GM23248 (cell line): ENCODE results near the gene ZNF736. TPM values are rescaled to one million over a fixed set of nuclear protein-coding genes. Genes with fewer than 3 reads are reported as not detected.

Experiments
- DNase-seq: peaks from one replicate; pipeline ENCODE4 v3.0.0-alpha.2; 2015
- H2AFZ ChIP-seq: fragments of 200-600 bp; sonication (generic); 2 replicates; pipeline ENCODE4 v1.6.1; 2016; ENCODE audit warnings: antibody characterized with exemption
- H3F3A ChIP-seq: fragments of 200-600 bp; sonication (generic); 2 replicates; pipeline ENCODE4 v1.6.1; 2016; ENCODE audit warnings: mild to moderate bottlenecking, antibody characterized with exemption, mixed run types; ENCODE audit not compliant: insufficient read depth
- H3K27ac ChIP-seq: fragments of 200-600 bp; sonication (generic); 2 replicates; pipeline ENCODE4 v1.5.1; 2016; ENCODE audit warnings: mild to moderate bottlenecking
- H3K27me3 ChIP-seq: fragments of 200-600 bp; sonication (generic); replicated peaks from 2 replicates; pipeline ENCODE4 v1.6.1; 2016; ENCODE audit warnings: mild to moderate bottlenecking; ENCODE audit not compliant: insufficient read depth
- H3K36me3 ChIP-seq: fragments of 200-600 bp; sonication (generic); 2 replicates; pipeline ENCODE4 v1.6.1; 2016; ENCODE audit warnings: low read depth, mild to moderate bottlenecking
- H3K4me1 ChIP-seq: fragments of 200-600 bp; sonication (generic); 2 replicates; pipeline ENCODE4 v1.6.1; 2016; ENCODE audit warnings: mild to moderate bottlenecking; ENCODE audit not compliant: insufficient read depth
- H3K4me2 ChIP-seq: fragments of 200-600 bp; sonication (generic); one replicate; pipeline ENCODE4 v1.6.1; 2016; ENCODE audit warnings: mild to moderate bottlenecking; ENCODE audit not compliant: unreplicated experiment
- H3K4me3 ChIP-seq: fragments of 200-600 bp; sonication (generic); 2 replicates; pipeline ENCODE4 v1.5.1; 2016; ENCODE audit warnings: mild to moderate bottlenecking
- H3K79me2 ChIP-seq: fragments of 200-600 bp; sonication (generic); 2 replicates; pipeline ENCODE4 v1.6.1; 2016; ENCODE audit warnings: mild to moderate bottlenecking; ENCODE audit not compliant: insufficient read depth
- H3K9ac ChIP-seq: fragments of 200-600 bp; sonication (generic); 2 replicates; pipeline ENCODE4 v1.6.1; 2016; ENCODE audit warnings: mild to moderate bottlenecking
- H3K9me2 ChIP-seq: fragments of 200-600 bp; sonication (generic); 2 replicates; pipeline ENCODE4 v1.6.1; 2016; ENCODE audit warnings: mixed run types, mild to moderate bottlenecking, moderate library complexity; ENCODE audit not compliant: insufficient read depth
- H3K9me3 ChIP-seq: fragments of 200-600 bp; sonication (generic); one replicate; pipeline ENCODE4 v1.6.1; 2017; ENCODE audit warnings: low read depth
- H4K20me1 ChIP-seq: fragments of 200-600 bp; sonication (generic); 2 replicates; pipeline ENCODE4 v1.6.0; 2016; ENCODE audit not compliant: insufficient read depth
- EZH2 ChIP-seq: fragments of 200-600 bp; sonication (generic); IDR thresholded peaks from 2 replicates; pipeline ENCODE4 v1.6.1; 2018; ENCODE audit warnings: antibody characterized with exemption, mild to moderate bottlenecking; ENCODE audit not compliant: insufficient read depth, poor library complexity, severe bottlenecking
- EZH2phosphoT487 ChIP-seq: fragments of 200-600 bp; sonication (generic); IDR thresholded peaks from 2 replicates; pipeline ENCODE4 v1.6.1; 2018; ENCODE audit warnings: antibody characterized with exemption, moderate library complexity, mild to moderate bottlenecking, low read depth; ENCODE audit not compliant: insufficient read depth
- WGBS, 2 experiments: methylation state at CpG; one replicate each; pipeline ENCODE4 v1.1.6; 2015 to 2017; ENCODE audit warnings: low lambda C conversion rate in 2 of 2, low coverage in 1 of 2; ENCODE audit errors: missing lambda C conversion rate in 2 of 2; 5-methylcytosine and 5-hydroxymethylcytosine counted together
- in situ Hi-C: fragments of 300-500 bp; cut with MboI; formaldehyde crosslinking; loops from 2 replicates; pipeline ENCODE4 v1.15.0; 2020
- polyA plus RNA-seq: library from polyadenylated mRNA; unstranded; fragments of >200 nt; fragmentation: Nextera tagmentation; extraction: Ambion mirVana; gene quantifications from 2 replicates; pipeline ENCODE4 v1.2.1, GENCODE V29; 2016
- total RNA-seq: library from RNA; depleted of rRNA; stranded (reverse); fragments of >200 nt; shearing (Covaris generic); gene quantifications from 2 replicates; pipeline ENCODE4 v1.2.3, GENCODE V29; 2014

ZNF736 gene
- total and polyA plus RNA-seq, 2 experiments from 2014 or later: 3.3 to 4.9 TPM

GRCh38 chr7:64300641-64301405 lies 12.9 kb upstream of the ZNF736 start:
- Histone ChIP-seq H3F3A (no peaks in the 10 kb centered on the region), H3K4me2 (no peak overlapping the region), H3K9ac (no peak overlapping the region), H4K20me1 (no peaks in the 10 kb centered on the region), H3K79me2 (no peaks in the 10 kb centered on the region), H3K9me2 (no peaks in the 10 kb centered on the region), H3K27ac (no peak overlapping the region), H3K36me3 (no peaks in the 10 kb centered on the region), H3K4me1 (peaks cover under 1% of the 10 kb centered on the region; the same call in 1 of the 2 replicates), H3K27me3 (no peaks in the 10 kb centered on the region), H3K4me3 (no peak overlapping the region), H3K9me3 (no peaks in the 10 kb centered on the region), H2AFZ (no peak overlapping the region)
- no peak for DNase-seq
- 65 to 71% methylated on average over 9 of the region's 9 CpGs for WGBS, 2 experiments
- TF ChIP-seq EZH2phosphoT487 (no peak), EZH2 (no peak)
- in situ Hi-C loops: no loop called here

GRCh38 chr7:64307254-64308015 lies 6.3 kb upstream of the ZNF736 start:
- H3K27me3 ChIP-seq: no peaks in the 10 kb centered on the region
- no peaks in the 10 kb centered on the region for H3K9me3 ChIP-seq
- DNase-seq: peak; percentile 92
- TF ChIP-seq EZH2 (no peak), EZH2phosphoT487 (no peak)
- in situ Hi-C loops: no loop called here
- H3K9me2 ChIP-seq: no peaks in the 10 kb centered on the region
- peaks cover 6% of the 10 kb centered on the region; the same call in 1 of the 2 replicates for H3K4me1 ChIP-seq
- 5 to 7% methylated on average over 32 to 33 of the region's 33 CpGs for WGBS, 2 experiments
- H3K4me2 ChIP-seq: peak overlapping the region; percentile 82
- H2AFZ ChIP-seq: peak overlapping the region; percentile 96
- peak overlapping the region; percentile 75 for H3K4me3 ChIP-seq
- no peaks in the 10 kb centered on the region for H3K36me3 ChIP-seq
- no peaks in the 10 kb centered on the region for H3K79me2 ChIP-seq
- peaks cover 7% of the 10 kb centered on the region for H3F3A ChIP-seq
- no peaks in the 10 kb centered on the region for H4K20me1 ChIP-seq
- peak overlapping the region; percentile 83 for H3K9ac ChIP-seq
- peak overlapping the region; percentile 61 for H3K27ac ChIP-seq

- H3K4me3 ChIP-seq: peak overlapping the region; percentile 75
- peak overlapping the region; percentile 96 for H2AFZ ChIP-seq
- H3K9me2 ChIP-seq: no peaks in the 10 kb centered on the region
- H3K27me3 ChIP-seq: no peaks in the 10 kb centered on the region
- H3K4me2 ChIP-seq: peak overlapping the region; percentile 82
- no peaks in the 10 kb centered on the region for H3K79me2 ChIP-seq
- DNase-seq: no peak
- in situ Hi-C loops: no loop called here
- H3K36me3 ChIP-seq: no peaks in the 10 kb centered on the region
- peaks cover 6% of the 10 kb centered on the region; the same call in 1 of the 2 replicates for H3K4me1 ChIP-seq
- H3K9me3 ChIP-seq: no peaks in the 10 kb centered on the region
- H4K20me1 ChIP-seq: no peaks in the 10 kb centered on the region
- WGBS, 2 experiments: 55 to 63% methylated on average over 7 of the region's 7 CpGs
- peak overlapping the region; percentile 61 for H3K27ac ChIP-seq
- peaks cover 7% of the 10 kb centered on the region for H3F3A ChIP-seq
- TF ChIP-seq EZH2phosphoT487 (no peak), EZH2 (no peak)
- peak overlapping the region; percentile 83 for H3K9ac ChIP-seq
Observed at GRCh38 chr7:64308016-64308270, 5.8 kb upstream of the ZNF736 start.

- peaks cover 14% of the 10 kb centered on the region for H3K4me1 ChIP-seq
- TF ChIP-seq EZH2phosphoT487 (no peak), EZH2 (no peak)
- H3K79me2 ChIP-seq: peaks cover 14% of the 10 kb centered on the region
- peaks cover 7% of the 10 kb centered on the region for H3F3A ChIP-seq
- H3K9me3 ChIP-seq: no peaks in the 10 kb centered on the region
- no peak overlapping the region for H3K9ac ChIP-seq
- in situ Hi-C loops: no loop called here
- H3K27me3 ChIP-seq: no peaks in the 10 kb centered on the region
- H3K36me3 ChIP-seq: no peaks in the 10 kb centered on the region
- H3K4me3 ChIP-seq: no peak overlapping the region
- WGBS, 2 experiments: 96 to 100% methylated on average over 3 of the region's 3 CpGs
- no peak overlapping the region for H3K27ac ChIP-seq
- no peak for DNase-seq
- no peaks in the 10 kb centered on the region for H3K9me2 ChIP-seq
- H2AFZ ChIP-seq: no peak overlapping the region
- H4K20me1 ChIP-seq: no peaks in the 10 kb centered on the region
- no peak overlapping the region for H3K4me2 ChIP-seq
Observed at GRCh38 chr7:64310426-64310825, 3.3 kb upstream of the ZNF736 start.
